Activated CD4-positive, alpha-beta T cell treated with anti-CD3 and anti-CD28 coated beads, Interleukin-2, amount 50 U/mL, for 16 hours (primary cell): ENCODE results near the gene RBM15B.
A peak's percentile ranks its signal among the peaks of the same experiment; 100 is the strongest.

Experiments
- DNase-seq: peaks from one replicate; pipeline ENCODE4 v3.0.0-alpha.2; 2020

Gene RBM15B

DNA sequence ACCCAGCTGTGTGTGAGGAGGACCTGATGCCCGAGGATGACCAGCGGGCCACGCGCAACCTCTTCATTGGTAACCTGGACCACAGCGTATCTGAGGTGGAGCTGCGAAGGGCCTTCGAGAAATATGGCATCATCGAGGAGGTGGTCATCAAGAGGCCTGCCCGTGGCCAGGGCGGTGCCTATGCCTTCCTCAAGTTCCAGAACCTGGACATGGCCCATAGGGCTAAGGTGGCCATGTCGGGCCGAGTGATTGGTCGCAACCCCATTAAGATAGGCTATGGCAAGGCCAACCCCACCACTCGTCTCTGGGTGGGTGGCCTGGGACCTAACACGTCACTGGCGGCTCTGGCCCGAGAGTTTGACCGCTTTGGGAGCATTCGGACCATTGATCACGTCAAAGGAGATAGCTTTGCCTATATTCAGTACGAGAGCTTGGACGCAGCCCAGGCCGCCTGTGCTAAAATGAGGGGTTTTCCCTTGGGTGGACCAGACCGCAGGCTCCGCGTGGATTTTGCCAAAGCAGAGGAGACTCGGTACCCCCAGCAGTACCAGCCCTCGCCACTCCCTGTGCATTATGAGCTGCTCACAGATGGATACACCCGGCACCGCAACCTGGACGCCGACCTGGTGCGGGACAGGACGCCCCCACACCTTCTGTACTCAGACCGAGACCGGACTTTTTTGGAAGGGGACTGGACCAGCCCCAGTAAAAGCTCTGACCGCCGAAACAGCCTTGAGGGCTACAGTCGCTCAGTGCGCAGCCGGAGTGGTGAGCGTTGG is 1.5 kb downstream of the RBM15B start:
- no peak for DNase-seq

DNA sequence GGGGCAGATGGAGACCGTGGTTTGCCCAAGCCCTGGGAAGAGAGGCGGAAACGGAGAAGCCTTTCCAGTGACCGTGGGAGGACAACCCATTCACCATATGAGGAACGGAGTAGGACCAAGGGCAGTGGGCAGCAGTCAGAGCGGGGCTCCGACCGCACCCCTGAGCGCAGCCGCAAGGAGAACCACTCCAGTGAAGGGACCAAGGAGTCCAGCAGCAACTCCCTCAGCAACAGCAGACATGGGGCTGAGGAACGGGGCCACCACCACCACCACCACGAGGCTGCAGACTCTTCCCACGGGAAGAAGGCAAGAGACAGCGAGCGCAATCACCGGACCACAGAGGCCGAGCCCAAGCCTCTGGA is 2.0 kb downstream of the RBM15B start:
- DNase-seq, result no peak

DNA sequence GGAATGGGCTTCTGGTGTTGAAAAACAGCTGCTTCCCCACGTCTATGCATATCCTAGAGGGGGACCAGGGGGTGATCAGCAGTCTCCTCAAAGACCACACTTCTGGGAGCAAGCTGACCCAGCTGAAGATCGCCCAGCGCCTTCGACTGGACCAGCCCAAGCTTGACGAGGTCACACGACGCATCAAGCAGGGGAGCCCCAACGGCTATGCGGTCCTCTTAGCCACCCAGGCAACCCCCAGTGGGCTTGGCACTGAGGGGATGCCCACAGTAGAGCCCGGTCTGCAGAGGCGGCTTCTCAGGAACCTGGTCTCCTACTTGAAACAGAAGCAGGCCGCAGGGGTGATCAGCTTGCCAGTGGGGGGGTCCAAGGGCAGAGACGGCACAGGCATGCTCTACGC is 2.5 kb downstream of the RBM15B start:
- DNase-seq, result no peak

DNA sequence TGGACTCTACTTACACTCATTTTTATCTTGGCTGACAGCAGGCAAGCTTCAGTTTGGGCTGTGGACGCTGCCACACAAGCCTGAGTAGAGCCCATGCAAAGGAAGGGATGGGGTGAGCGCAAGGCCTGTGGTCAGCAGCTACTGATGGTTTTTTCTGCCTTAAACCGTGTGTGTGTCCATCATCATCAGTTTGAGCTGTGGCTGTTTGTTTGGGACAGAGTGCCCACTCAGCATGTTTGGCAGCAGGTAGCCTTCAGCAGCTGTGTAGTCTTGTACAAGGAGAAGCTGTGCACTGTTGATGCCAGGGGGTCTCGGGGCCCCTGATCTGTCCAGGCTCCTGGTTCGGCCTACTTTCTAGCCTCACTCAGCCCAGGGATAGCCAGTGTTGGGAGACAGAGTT is 3.5 kb downstream of the RBM15B start:
- no peak for DNase-seq

DNA sequence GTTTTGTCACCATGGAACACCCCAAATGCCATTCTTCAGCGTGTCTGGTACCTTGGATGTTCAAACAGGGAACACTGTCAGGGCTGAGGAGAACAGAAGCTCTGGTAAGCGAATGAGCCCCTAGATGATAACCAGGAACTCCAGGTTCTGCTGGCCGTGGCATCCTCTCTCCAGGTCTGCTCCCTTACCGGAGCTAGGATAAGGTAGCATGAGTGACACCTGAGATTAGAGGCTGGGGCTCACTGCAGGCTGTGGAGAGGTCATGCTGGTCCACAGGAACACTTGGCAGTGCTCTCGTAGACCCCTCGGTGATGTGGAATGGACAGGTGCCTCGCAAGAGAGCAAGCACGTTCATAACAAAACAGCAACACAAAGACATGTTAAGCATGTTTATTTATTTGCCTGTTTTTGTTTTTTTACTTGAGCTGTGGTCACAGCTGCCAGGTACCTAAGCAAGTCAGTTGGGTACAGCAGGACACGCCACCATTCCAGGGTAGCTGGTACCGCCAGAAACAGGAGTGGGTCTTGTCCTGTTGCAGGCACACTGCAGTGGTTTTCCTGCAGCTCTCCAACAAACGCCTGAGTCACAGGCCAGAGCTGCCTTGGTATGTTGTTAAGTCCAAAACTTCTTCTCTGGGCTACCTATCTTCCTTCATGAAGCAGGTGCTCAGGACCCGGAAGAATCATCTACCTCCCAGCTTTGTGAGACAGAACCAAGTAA is 4.6 kb downstream of the RBM15B start:
- DNase-seq, result no peak

DNA sequence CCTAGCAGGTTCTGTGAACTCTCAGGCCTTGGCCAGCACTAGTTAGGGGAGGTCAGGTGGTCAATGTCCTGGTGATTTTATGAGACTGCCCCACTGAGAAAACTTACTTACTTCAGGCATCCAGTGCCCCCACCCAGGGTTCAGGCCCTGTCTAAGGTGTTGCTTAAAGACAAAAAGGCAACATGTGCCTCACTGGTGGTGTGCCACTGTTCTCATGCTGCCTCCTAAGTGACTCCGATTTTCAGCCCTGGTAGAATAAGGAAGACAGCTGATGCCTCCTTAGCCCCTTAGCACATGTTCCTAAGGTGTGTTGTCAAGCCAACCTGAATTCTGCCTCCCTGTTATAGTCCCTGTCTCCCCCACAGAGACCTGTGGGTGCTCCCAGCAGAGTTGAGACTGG is 5.3 kb downstream of the RBM15B start:
- DNase-seq, result no peak

DNA sequence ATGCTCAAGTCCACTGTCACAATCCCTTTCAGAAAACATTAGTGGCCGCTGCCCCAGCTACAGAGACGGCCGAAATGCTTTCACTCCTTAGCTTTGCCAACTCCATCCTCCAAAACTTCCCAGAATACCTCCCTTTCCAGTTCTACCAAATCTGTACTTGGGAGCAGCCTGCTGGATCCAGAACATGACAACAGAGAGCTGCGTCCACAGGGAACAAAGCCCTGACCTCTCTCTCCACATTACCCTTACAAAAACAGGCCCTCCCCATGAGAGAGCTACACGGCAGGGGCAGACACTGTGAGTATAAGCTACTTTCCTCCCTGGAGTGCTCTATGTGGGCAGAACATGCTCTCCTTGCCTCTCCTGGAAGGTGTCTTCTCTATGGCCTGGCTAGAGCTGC is 6.3 kb downstream of the RBM15B start:
- DNase-seq, result no peak

DNA sequence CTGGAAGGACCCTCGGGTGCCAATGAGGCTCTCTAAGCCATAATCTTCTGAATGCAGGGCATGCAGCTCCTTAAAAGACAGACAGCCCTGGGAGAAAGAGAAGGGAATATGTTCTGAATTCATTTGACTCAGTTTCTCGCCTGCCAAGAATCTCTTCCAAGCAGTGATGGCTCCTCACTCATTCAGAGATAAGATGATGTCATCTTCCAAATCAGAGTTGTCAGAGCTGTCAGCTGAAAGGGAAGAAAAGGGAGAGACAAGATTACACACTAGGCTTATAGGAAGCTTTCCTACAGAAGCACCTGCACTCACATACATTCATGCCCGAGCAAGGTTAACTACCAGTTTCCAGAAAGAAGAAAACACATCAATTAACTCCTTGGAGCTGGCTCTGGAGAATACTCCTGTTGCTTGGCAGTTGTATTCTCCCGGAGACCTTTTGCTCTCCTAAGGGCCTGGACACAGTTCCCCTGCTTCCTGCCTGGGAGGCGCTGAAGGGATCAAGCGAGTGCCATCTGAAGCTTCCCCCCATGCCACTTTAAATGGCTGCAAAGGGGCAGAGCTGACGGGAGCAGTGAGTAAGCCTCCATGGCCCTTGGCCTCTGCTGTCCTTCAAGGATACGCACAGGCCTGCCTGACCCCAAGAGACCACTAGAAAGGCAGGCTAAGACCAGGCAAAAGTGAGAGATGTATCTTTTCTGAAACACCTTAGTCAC is 7.7 kb downstream of the RBM15B start:
- DNase-seq, result no peak

DNA sequence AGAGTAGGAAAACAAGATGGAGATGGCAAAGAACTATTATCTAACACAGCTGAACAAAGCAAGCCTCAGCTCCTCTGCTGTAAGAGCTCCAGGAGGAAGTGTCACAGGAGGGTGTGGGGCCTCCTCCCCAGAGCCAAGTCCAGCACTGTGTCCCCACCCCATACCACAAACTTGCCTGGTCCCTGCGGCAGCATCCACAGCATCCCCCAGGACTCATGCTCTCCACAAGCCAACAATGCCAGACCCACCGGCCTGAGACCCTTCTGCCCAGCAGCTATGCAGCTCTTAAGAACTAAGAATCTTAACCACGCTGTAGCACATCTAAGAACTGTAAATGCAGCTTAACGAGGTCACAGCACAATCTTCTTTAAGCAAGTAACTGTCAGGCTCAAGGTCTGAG is 9.1 kb downstream of the RBM15B start:
- DNase-seq, result no peak

DNA sequence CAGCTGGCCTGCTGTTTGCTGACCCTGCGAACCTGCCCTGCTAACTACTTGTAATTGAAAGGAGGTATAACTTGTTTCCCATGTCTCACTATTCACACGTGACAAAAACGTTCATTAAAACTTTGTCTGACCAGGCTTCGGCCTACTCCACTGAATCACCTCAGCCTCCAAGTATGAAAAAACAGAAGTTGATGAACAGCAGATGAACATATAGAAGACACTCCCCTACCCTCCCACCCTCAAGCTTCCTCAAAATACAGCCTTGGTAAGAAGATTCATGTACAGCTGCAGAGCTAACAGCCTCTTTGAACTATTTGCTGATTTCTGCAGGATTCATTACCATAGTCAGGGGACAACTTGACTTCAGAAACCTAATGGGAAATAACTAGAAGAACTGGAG is 10.7 kb downstream of the RBM15B start:
- no peak for DNase-seq

DNA sequence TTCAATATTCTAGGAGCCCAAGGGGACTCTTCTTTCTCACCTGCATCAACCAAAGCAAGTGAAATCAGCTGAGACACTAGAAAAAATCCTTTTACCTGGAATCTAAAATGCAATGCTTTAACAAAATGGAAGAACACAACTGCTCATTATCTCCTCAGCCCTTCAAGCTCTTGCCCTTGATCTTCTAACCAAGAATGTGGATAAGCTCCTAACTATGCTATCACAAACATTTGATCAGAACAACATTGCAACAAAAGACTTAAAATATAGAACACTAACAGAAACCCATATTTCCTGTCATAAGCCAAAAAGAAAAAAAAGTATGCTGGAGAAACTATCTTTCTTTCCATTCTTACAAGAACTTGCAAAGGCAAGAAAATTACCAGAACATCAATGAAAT is 12.6 kb downstream of the RBM15B start:
- DNase-seq, result no peak

DNA sequence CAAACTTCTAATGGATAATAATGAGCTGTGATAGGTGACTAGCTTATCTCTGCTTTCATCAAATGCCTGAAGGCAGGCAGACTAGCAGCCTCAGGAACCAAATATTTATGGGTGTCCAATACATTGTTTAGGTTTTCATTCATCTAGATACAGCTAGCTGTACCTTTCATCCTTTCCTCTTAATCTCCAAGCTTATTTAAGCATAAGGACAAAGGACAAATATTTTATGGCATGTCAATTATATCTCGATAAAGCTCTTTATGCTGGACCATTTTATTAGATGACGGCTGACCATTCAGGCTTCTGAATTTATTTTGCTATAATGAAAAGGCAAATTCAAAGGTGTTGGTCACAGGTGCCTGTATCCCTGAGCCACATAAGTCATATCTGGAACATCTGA is 16.9 kb downstream of the RBM15B start:
- DNase-seq, result no peak

DNA sequence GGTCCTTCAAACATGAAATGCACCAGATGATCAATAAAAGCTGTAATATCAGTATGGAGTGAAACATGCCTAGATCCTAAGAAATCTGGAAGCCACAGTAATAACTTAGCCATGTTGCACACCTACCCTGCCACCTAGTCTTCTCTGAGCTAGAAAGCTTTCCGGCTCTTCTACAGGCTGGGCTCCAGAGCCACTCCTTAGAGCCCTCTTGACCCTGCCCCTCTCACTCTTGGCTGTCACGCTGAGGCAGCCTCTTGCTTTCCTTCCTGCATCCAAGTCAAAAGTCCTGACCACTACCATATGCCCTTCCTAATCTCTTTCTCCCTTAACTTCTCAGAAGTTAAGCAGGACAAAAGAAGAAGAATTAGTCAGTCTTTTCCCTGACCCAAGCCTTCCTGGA is 17.7 kb downstream of the RBM15B start:
- no peak for DNase-seq

DNA sequence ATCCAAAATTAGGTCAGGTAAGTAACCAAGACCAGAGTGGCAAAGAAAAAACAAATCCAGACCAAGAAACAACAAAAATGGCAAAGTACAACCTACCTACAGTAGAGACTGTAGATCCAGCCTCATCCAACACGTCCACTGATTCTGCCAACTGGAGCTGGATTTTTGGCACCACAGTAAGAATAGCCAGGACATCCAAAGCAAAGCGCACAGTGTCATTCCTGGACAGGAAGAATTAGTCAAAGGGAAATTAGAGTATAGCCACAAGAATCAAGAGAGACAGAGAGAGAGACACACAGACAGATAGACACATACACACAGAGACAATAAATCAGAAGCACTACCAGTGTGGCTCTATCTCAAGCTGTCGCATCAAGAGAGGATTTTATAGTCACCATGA is 31.1 kb downstream of the RBM15B start:
- no peak for DNase-seq

DNA sequence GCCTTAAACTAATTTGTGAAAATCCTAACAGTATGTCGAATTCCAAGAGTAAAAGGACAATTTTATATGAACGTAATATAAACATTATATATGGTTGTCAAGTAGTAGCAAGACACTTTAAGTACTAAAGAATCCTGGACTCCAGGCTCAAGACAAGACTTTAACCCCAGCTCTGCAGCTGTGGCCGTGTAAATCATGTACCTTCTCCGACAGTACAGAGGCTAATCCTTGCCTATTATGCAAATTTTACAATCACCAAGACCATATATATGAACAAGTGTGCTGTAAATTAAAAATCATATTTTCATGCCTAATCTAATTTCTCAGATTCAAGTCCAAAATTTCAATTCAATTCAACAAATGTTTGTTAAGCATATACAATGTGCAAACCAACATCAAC is 35.8 kb downstream of the RBM15B start:
- no peak for DNase-seq

DNA sequence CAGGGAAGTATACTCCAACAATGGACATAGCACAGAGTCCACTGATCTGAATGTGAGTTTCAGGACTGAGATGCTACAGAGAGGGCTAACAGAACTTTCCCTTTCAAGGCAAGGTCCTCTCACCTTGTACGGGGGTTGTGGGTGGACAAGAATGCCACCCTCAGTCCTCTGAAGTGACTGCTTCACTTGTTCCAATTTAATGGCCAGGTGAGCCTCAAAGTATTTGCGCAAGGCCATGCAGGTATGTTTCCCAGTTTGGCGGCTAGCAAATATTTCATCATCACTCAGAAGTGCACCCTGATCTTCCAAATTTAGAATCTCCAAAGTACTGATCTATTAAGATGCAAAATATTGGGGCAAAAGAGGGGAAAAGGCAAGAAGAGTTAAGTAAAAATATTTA is 38.1 kb downstream of the RBM15B start:
- DNase-seq, result no peak

DNA sequence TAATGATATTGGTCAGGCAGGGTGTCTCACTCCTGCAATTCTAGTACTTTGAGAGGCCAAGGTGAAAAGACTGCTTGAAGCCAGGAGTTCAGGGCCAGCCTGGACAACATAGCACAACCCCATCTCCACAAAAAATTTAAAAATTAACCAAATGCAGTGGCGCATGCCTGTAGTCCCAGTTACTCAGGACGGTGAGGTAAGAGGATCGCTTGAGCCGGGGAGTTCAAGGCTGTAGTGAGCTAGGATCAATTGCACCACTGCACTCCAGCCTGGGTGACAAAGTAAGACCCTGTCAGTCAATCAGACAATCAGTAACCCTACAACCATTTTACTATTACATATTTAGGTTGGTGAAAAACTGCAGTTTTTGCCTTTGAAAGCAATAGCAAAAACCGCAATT is 43.0 kb downstream of the RBM15B start:
- DNase-seq, result no peak

DNA sequence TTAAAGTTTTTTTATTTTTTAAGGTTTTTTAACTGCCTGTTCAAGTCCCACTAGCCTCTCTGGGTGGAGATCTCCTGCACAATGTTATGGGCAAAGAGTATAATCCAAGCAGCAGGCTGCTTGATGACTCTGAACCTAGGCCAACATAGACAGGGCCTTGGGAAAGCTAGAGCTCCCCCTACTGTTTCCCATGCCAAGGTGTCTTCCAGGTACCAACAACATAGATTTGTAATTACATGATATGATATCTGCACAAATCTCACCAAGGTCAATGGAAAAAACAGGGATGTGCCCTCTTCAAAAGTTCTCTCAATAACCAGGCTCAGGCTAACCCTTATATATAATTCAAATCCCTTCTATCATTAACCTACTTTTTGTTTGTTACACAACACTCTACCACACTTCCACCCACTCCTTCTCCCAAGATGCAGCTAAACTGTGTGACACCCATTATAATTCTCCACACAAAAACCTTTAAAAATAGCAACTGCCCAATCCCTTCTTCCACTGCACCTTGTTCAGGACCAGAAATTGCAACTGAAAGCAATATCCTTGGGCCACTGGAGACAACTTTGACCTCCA is 43.8 kb downstream of the RBM15B start:
- peak; percentile 70 for DNase-seq

DNA sequence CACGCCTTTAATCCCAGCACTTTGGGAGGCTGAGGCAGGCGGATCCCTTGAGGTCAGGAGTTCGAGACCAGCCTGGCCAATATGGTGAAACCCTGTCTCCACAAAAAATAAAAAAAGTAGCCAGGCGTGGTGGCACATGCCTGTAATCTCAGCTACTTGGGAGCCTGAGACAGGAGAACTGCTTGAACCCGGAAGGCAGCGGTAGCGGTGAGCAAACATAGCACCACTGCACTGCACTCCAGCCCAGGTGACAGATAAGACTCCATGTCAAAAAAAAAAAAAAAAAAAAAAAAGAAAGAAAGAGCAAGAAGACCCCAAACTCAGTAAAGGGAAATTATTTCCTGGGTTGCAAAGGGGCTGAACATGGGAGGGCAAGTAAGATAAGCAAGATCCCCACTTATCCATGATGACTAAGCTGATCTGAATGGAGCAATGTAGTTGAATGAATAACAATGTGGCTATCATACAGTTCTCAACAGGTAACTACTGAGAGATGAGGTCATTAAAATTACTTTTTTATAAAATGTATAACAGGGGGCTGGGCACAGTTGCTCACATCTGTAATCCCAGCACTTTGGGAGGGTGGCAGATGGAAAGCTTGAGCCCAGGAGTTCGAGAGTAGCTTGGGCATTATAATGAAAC is 46.0 kb downstream of the RBM15B start:
- DNase-seq, result no peak

DNA sequence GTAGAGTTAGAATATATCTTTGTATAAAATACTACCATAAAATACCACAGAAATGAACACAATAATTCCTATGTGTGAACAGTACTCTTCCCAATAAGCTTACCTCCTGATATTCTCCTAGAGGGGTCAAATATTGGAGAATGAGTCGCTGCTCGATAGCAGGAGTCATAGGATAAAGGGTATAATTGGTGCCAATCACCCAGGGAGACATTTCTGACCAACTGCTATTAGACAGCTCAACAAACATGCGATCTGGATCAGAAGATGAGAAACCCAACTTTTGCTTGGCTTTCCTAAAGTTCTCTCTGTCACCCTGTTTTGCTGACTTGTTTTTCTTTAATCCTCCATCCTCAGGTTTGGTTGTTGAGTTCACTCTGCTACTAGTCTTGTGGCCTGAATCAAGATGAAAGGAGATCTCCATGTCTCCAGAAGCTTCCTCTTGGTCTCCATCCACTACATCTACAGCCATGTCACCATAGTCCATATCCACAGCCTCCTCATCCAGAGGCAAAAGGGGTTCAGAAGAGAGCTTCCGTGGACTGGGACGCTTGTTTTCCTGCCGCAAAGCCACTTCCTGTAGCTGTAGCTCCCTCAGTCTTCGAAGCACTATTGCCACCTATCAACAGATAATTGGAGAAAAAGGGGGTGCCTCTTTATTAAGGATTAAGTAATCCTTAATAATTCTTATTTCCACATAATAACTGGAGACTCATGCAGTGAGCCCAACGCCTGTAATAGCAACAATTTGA is 50.4 kb downstream of the RBM15B start:
- no peak for DNase-seq

DNA sequence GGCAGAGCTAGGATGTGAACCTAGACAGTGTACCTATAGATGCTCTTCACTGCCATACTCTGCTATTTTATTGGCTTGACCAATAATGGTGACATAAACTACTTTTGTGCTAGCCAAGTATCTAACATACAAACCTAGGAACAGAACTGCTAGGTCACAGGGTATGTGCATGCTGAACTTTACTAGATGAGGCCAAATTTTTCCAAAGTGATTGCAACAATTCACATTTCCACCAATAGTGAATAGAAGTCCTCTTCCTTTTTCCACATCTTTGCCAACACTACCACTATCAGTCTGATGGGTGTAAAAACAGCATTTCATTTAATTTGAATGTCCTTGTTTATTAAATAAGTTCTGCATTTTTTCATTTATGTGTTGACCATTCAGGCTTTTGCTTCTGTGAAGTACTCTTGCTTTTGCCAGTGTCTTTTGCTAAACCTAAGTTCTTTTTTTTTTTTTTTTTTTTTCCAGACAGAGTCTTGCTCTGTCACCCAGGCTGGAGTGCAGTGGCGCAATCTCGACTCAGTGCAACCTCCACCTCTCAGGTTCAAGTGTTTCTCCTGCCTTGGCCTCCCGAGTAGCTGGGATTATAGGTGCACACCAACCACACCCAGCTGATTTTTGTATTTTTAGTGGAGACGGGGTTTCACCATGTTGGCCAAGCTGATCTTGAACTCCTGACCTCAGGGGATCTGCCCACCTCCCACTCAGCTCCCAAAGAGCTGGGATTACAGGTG is 54.6 kb downstream of the RBM15B start:
- no peak for DNase-seq
